HG03025 (cell line): ENCODE measurements around the gene GRK1.

ENCODE experiments used
- ATAC-seq: cut with Tn5 transposase; IDR thresholded peaks from one replicate; pipeline ENCODE4 v1.9.1; 2021; ENCODE audit warnings: mild to moderate bottlenecking, moderate library complexity; ENCODE audit not compliant: unreplicated experiment, low FRiP score

The GRK1 gene

GRCh38 chr13:113647351-113648215 is 19.4 kb upstream of the GRK1 start:
- no peak for ATAC-seq

- no peak for ATAC-seq
These were observed 18.8 kb upstream of the GRK1 start for GRCh38 chr13:113648216-113648610.

- ATAC-seq: no peak
These were observed 17.8 kb upstream of the GRK1 start for GRCh38 chr13:113649212-113649611.

- no peak for ATAC-seq
These were observed 16.7 kb upstream of the GRK1 start for GRCh38 chr13:113650275-113650674.

GRCh38 chr13:113650731-113651148 is 16.3 kb upstream of the GRK1 start:
- no peak for ATAC-seq

GRCh38 chr13:113651511-113652403 is 15.3 kb upstream of the GRK1 start:
- ATAC-seq: no peak

- no peak for ATAC-seq
These were observed 14.4 kb upstream of the GRK1 start for GRCh38 chr13:113652404-113653263.

GRCh38 chr13:113653264-113654174 is 13.5 kb upstream of the GRK1 start:
- no peak for ATAC-seq

GRCh38 chr13:113654175-113654560 is 12.9 kb upstream of the GRK1 start:
- no peak for ATAC-seq

- ATAC-seq: no peak
These were observed 12.3 kb upstream of the GRK1 start for GRCh38 chr13:113654591-113655345.

GRCh38 chr13:113655346-113656002 is 11.5 kb upstream of the GRK1 start:
- ATAC-seq: no peak

GRCh38 chr13:113656003-113656588 is 10.9 kb upstream of the GRK1 start:
- ATAC-seq: no peak

- ATAC-seq: no peak
These were observed 10.0 kb upstream of the GRK1 start for GRCh38 chr13:113656831-113657671.

GRCh38 chr13:113657851-113658741 is 8.9 kb upstream of the GRK1 start, which contains the start of gene ATP4B:
Gene ATP4B, minus strand, starts transcription at chr13:113658198. Its CDS starts 54 bp downstream, at chr13:113658144.
- no peak for ATAC-seq

GRCh38 chr13:113658836-113659235 is 8.2 kb upstream of the GRK1 start:
- ATAC-seq: no peak

GRCh38 chr13:113659337-113659736 is 7.7 kb upstream of the GRK1 start:
- no peak for ATAC-seq
